ENCODE measurements around the gene ZMYM4.

The ZMYM4 gene

DNA sequence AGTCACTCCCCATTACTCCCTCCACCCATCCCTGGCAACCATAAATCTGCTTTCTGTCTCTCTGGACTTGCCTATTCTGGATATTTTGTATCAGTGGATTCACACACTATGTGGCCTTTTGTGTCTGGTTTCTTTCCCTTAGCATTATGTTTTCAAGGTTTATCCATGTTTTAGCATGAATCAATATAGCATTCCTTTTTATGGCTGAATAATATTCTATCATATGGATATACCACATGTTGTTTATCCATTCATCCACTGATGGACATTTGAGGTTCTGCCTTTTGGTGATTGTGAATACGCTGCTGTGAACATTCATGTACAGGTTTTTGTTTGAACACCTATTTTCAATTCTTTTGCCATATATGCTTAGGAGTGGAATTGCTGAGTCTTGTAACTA lies 140.4 kb downstream of the ZMYM4 start:
- no peak for DNase-seq

DNA sequence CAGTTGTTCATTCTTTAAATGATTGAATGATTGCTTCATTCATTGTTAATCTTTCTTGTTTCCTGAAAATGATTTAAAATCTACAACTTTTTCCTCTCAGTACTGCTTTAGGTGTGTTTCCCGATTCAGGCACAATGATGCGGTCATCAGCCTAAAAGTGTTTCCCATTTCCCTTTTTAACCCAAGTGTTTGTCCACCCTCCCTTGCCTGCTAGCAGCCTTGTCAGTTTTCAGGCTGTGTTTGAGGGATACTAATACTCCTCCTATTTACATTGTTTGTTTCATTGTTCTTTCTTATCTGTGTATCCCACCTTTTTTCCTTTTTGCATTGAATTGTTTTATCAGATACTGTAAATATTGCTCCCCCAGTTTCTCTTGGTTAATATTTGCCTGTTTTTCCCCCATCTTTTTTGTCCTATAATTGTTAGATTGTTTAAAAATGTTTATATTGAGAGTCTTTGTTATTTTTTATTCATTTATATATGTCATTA lies 157.6 kb downstream of the ZMYM4 start:
- DNase-seq, result no peak

DNA sequence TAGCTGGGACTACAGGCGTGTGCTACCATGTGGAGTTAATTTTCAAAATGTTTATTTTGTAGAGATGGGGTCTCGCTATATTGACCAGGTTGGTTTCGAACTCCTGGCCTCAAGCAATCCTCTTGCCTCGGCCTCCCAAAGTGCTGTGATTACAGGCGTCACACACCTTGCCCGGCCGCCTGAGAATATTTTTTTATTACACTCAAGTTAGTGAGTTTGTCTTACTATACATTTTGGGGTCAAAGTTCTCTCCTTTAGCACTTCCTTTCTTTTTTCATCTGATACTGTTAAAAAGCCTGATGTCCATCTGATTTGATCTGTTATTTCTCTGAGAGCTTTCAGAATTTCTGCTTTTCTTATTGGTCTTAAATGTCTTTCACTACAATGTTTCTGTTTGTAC lies 159.9 kb downstream of the ZMYM4 start:
- no peak for DNase-seq

DNA sequence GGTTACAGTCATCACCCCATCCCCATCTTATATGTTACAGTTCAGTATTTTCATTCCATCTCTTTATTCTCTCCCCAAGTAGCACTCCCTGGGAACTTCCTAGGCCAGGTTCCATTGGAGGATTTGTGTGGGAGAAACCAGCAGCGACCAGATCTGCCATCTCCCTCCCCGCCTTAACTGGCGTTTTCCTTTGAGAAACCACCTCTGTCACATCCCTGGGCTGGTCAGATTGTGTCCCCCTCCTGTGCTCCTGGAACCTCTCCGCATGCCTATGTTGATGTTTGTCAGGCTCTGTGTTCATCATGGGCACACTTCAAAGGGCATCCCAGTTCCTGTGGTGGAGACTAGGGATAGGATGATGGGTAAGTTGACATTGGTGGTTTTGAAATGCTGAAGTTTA lies 162.3 kb downstream of the ZMYM4 start:
- DNase-seq, result no peak

DNA sequence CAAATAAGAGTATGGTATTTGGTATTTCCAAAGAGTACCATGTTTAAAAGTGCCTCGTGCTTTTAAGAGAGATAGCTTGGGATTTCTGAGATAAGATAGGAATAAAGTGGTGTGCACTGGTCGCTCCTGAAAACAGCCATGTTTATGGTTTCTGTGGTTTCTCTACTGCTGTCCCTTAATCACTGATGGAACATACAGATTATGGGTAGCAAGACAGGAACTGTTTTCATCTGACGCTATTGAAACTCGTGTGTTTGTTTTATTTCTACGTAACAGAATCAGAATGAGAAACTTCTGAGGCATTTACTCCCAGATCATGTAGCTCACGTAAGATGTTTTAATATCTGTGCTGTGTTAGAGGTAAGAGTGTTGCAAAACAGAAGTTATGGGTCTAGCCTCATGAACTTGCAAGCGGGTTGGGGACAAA lies 162.7 kb downstream of the ZMYM4 start:
- no peak for DNase-seq

DNA sequence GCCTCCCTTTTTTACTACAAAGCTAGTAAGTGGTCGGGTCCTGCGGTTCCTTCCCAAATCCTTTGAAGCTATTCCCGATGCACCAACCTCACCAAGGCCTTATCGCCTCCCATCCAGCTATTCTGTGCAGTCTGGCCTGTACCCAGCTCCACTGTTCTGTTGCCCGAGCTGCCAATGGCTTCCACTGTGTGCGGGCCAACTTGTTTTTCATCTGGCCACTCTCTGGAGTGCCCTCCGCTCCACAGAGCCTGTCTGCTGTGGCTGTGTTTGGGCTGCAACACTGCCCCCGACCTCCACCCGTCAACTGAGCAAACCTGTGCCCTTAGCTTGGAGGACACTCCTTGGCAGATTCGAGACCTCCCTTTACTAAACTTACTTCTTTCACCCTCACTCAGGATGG lies 163.7 kb downstream of the ZMYM4 start:
- no peak for DNase-seq

DNA sequence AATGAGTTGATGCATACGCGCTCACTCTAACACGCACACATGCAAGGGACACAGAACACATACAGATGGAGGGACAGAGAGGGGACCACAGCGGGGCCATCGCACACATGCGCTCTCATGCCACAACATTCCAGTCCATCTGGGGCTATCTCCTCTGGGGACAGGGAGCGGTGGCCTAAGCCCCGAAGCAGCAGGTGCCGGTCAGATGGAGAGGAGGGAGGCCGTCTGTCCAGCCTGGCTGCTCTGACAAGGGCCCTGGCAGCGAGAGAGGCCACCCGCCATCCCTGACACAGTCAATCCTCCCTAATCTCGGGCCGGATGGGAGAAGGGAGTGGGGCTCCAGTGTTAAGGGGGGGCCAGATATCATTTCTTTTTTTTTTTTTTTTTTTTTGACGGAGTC lies 165.2 kb downstream of the ZMYM4 start:
- no peak for DNase-seq

DNA sequence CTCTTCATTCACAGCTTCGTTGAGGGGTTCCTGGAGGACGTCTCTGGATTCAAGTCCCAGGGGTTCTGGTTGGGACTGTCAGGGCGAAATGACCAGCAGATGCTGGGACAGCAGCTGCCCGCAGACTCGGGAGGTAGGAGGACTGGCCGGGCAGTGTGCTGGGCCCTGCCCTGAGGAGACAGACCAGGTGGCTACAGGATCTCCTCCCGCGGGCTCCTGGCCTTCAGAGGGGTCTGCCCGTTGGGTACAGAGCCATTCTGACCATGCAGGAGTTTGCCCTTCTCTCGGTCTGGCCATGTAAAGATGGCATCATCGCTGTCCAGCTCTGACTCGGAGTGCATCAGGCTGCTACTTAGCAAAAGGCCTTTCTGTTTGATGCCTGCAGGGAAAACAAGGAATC lies 166.2 kb downstream of the ZMYM4 start:
- no peak for DNase-seq

DNA sequence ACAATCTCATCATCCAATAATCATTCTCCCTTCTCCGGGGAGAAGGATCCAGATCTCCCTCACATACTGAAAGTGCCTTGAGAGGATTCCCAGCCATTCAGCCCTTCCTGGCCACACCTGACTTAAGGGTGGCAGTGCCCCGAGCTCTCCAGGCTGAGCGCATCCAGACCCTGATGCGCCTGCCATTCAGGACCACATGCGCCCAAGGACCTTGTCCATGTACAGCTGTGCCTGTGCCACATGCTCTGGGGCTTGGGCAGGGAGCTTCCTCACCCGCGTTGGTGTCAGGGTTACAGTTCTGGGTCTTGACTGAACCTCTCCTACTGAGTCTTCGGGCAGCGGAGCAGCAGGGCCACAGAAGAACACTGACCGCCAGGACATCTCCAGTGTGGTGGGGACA lies 167.6 kb downstream of the ZMYM4 start:
- DNase-seq, result no peak

DNA sequence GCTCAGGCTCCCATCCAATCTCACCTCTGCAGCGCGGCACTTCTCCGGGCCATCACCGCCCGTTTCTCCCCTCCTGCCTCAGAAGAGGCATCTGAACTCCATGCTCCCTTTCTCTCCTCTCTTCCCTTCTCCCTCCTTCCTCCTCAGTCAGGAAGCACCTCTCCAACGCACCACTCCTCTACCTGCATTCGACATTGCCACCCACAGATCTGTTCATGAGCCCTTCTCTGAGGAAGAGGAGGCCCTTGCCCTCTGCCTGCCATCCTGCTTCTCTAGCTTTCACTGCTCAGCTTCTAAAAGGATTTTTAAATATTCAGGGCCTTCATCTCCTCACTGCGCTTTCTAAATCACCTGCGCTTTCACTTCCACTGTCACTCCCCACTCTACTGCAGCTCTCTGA lies 168.7 kb downstream of the ZMYM4 start:
- DNase-seq, result no peak

DNA sequence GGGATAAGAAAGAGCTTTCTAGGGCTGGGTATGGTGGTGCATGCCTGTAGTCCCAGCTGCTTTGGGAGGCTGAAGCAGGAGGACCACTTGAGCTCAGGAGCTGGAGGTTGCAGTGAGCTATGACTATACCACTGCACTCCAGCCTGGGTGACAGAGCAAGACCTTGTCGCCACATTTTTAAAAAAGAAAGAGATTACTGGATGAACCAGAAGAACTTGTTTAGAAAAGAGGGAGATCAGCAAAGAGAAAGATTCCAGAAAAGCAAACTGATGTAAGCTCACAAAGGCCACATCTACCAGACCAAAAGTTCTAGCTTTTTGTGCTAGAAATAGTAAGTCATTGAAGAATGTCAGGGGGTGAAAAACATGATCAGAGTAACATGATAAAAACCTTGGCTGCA lies 171.1 kb downstream of the ZMYM4 start:
- DNase-seq, result no peak

DNA sequence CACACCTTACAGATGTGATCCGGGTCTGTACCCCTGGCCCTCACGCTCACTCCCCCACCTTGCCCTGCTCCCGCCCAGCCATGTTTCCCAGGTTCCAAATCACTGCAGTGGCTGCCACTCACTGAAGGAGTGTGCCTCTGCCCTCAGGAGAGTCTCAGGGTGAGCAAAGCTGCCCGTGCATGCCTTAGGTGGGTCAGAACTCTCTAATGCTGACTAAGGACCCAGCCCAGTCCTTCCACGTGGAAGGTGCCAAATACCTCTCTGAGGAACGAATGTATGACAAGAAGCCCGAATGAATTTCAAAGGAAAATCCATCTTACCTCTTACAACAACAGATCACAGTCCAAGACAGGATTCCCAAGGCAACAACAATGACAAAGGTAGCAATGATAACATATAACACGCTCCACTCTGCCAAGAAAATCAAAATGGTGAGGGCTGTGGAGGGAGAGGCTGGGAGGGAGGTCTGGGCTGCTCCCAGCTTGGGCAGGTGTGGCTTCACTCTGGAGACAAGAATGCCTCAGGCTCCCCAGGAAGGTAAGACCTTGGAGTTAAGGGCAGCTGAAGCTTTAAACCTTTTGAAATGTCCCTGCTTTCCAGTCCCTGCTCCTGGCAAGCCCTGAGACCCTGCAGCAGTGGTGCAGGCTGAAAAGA lies 173.5 kb downstream of the ZMYM4 start:
- DNase-seq, result no peak

DNA sequence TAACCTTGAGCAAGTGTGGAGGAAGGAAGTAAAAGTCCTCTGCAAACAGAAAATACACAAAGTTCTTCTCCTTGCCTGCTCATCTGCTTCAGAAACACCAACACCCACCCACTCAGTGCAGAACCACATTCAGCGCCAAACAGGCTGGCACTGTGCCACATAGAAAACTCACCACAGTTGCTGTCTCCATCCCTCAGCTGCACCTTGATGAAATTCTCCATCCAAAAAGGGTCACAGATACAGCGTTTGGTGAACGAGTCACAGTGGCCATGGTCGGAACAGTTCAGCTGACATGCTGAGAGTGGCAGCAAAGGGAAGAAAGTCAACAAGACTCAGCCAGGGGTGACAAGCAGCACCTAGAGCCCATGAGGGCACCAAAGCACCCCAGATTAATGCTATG lies 174.2 kb downstream of the ZMYM4 start:
- DNase-seq, result no peak

DNA sequence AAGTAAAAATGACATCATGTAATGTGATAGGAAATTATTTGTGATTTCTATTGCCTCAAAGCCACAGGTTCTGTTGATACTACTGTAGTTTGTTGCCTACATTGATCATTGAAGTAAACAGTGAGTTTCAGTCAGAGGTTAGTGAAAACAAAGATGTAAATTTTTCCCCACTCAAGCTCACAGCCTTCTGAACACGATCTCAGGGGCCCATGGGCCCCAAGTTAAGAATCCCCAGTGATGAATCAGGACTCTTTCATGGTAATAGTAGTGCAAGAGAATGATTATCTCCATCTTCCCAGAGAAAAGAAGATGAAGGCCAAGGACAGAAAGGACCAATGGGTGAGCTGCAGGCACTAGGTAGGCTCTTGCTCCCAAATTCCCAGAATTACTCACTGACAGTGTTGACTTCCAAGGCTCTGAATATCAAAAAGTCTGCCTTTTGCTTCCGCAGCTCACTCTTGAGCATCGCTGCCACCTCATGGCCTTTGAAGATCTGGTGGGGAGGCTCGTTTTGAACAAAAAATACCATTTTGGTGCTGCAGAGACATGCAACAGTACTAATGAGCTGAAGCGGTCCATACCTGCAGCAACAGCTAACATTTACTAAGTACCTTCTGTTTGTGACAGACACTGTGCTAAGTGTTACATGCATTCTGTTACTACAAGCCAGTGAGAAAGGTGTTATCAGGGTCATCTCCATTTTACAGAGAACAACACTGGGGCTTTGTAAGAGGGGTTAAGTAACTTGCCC lies 175.4 kb downstream of the ZMYM4 start:
- no peak for DNase-seq

DNA sequence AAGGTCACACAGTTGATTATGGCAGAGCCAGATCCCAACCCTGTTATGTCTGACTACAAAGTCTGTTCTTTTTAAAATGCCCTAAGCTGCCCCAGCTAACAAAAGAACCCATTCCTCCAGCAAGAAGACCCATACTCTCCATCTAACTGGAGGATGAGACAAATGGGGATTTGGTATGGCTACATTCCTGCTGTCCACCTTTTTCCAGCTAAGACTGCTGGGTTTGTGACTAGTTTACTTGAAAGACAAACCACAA lies 175.9 kb downstream of the ZMYM4 start:
- DNase-seq, result no peak

DNA sequence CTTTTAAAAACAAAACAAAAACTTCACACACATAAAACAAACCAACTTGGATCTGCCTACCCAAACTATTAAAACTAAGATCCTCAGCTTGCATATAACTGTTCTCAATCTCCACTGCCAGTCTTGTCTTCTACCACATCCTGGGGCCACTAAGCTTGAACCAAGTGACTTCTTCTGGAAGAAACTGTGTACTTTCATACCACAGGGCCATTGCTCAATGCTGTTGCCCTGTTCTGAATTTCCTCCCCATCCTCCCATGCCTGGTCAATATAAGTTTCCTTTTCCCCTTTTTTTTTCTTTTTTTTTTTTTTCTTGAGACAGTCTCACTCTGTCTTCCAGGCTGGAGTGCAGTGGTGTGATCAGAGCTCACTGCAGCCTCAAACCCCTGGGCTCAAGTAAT lies 178.8 kb downstream of the ZMYM4 start:
- no peak for DNase-seq

DNA sequence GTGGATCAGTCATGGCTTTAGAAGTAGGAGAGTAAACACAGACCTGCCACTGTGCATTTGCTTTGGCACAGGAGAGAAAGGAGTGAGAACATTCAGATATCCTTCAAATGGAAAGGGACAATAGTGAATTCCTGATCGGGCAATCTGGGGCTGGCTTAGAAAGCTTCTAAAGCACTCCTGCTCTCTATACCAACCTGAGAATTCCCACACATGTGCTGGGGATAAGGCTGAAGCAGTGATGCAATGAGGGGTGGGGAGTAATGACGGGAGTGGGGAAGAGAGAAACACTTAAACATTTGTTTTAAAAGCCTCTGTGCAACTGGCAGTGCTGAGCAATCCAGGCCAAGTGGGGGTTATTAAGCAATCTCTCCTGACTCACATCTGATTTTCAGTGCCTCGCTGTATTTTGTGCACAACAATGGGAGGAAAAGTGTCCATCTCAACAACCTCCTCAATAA lies 179.9 kb downstream of the ZMYM4 start:
- no peak for DNase-seq

DNA sequence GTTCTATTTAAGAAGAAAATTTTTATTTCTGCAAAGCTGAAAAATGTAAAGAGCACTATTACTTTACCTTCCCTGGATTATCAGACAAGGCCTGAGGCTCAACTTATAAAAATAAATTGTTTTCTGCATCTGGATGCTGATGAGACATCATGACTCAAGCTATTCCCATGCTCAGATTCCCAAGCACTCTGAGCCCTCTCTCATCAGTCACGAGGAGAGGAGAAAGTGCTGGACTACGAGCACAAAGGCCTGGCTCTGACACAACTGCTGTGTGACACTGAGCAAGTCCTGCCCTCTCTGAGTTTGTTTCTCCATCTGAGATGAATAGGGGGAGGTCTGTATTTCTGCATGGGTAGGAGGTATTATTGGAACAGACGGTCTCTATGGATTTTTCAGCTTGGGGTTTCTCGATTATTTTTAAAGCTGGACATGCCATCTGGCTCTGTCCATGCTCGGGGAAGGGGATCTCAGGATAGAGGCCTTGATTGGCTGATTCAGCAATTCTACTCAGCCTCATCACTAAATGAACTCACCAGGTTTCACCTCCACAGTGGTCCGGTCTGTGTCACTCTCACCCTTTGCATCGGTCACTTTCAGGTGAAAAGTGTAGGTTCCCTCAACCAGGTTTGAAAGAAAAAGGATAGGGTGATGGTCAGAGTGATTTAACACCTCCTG lies 181.0 kb downstream of the ZMYM4 start:
- DNase-seq, result no peak

DNA sequence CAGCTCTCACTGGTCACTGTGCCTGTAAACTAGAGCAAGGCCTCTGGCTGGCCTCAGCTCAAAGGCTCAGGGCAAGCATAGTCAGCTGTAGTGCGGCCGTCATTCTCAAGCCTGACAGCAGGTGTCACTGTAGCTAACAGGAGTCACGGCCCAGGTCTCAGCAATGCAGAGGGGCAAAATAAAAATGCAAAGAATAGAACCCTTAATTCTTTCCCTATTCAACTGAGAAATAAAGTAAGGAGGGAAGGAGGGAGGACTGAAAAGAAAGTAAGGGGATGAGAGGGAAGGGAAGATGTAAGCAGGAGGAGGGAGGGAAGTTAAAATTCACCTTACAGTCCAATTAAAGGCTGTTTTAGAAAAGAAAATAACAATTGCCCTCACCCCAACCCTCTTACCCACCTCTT lies 182.6 kb downstream of the ZMYM4 start:
- peak; percentile 37 for DNase-seq

DNA sequence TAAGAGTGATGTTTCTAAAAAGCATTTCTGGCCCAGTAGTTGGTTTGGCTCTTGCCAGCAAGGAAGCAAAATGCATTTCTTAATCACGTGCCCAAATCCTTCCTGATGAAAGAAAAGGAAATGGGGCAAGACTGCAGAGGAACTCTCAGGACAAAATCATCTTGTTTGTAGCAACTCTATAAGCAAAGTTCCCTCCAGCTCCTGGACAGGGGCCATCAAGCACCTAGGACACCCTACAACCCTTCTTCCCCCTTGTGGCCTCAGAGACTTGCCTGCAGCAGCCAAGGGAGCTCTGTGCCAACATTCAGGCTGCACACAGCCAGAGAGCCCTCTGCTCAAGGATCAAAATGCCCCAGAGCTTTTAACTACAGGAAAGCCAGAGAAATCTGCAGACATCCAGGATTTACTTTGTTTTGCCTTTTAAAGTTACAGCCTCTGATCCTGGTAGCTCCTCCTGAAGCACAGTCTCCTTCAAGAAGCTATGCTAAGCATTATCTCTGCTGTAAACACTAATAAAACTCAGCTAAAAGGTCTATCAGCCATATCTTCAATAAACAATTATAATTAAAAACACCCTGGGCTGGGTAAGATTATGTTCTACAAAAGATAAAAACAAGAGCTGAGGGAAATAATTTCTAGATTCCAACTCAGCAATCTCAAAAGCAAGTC lies 183.7 kb downstream of the ZMYM4 start:
- DNase-seq, result peak; percentile 69

DNA sequence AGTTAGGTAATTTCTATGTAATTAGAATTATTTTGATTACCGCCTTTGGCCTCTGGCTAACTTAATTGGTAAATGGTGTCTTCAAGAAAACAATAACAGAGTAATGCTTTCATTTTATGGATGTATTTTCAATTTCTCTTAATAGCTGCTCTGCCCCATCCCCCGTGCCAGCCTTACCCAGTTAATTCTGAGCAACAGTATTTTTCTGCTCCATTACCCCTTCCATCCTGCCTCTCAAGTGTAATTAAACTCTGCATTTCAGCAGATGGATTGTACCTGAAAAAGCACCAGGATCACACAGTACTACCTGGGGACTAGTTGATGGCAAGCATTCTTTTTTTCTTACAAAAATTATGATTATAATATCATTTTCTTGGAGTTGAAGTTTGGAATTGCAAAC lies 184.5 kb downstream of the ZMYM4 start:
- DNase-seq, result peak; percentile 63

DNA sequence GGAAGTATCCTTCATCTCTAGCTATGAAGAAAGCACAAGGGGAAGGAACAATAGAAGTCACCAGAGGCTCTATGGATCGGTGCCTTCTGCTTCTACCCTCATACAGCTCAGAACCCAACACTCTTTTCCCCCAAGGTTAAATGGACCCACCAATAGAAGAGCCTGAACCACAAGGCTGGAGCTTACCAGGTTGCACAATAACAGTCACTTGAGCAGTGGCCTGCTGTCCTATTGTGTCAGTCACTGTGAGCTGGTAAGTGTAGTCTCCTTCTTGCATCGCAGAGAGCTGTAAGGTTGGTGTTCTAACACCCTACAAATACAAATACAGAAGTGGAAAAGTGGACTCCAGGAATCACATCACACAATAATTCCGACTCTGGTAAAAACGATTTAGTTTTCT lies 185.7 kb downstream of the ZMYM4 start:
- no peak for DNase-seq

DNA sequence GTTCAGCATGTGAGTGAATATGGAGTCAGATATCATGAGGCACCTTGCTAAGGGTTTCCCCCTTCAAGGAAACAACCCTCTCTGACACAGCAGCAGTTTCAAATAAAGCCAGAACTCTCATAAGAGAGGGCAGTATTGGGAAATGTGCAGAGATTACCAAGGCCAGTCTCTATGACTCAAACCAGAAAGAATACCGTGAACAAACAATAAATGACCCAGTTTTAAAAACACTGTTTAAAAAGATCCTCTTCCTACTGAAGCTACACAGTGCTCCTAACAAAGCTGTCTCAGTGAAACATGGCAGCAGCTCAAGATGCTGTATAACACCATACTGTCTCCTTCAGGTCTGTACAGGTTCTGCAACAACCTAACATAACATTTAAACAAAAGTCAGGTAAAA lies 186.1 kb downstream of the ZMYM4 start:
- no peak for DNase-seq

DNA sequence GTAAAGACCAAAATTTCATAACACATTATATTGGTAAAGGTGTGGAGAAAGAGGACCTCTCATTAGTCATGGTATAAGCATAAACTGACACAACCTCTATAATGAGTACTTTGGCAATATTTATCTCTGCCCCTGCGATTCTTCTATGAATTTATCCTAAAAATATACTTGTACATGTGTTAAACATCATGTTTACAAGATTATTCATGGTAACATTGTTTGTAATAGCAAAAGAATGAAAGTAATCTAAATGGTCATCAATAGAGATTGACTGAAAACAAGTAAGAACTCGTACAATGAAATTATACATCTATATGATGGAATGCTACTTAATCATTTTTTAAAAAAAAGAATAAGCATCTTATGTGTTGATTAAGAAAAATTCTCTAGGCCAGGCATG lies 192.3 kb downstream of the ZMYM4 start:
- no peak for DNase-seq
